Endothelial cell of umbilical vein (primary cell): Measurements from ENCODE around the gene FEN1. TPM values are rescaled to one million over a fixed set of nuclear protein-coding genes. Genes with fewer than 3 reads are reported as not detected.

Experiments used
- BruUV-seq: library from RNA; stranded (reverse); fragments of 400-500 nt; replicated peaks from 2 replicates; lab custom pipeline; 2021; lab: Mats Ljungman, UMichigan
- CTCF ChIA-PET: fragments of 300-600, 350-600 bp; sonication (Branson Sonifier 250); formaldehyde crosslinking; loops from one replicate; lab custom pipeline; 2021; ENCODE audit warnings: antibody characterized with exemption, inconsistent platforms; lab: Charles Lee
- POLR2A ChIA-PET: fragments of 300-600, 350-600 bp; sonication (Branson Sonifier 250); formaldehyde crosslinking; loops from one replicate; lab custom pipeline; 2021; ENCODE audit warnings: antibody characterized with exemption, inconsistent platforms; lab: Charles Lee
- DNase-seq: peaks from one replicate; pipeline ENCODE4 v3.0.0-alpha.2; 2011; ENCODE audit warnings: low read depth, low spot score
- FAIRE-seq: peaks from 2 replicates; lab custom pipeline; 2011; peaks lifted over from hg19 to GRCh38; lab: Jason Lieb, UNC
- H2AFZ ChIP-seq: 2 replicates; pipeline ENCODE4 v1.6.0; 2012; ENCODE audit warnings: low read depth, low read length, control low read depth, inconsistent platforms
- H3K27ac ChIP-seq: 2 replicates; pipeline ENCODE4 v1.5.1; 2011; ENCODE audit warnings: low read depth, mild to moderate bottlenecking, control low read depth, low read length, moderate library complexity; ENCODE audit not compliant: insufficient read depth
- H3K27me3 ChIP-seq, 2 experiments: 2 replicates each; pipeline versions ENCODE4 v1.6.0 to v1.6.1; 2011; ENCODE audit warnings: low read length in 2 of 2, mixed read lengths in 1 of 2; ENCODE audit not compliant: control insufficient read depth in 2 of 2, insufficient read depth in 2 of 2
- H3K36me3 ChIP-seq, 2 experiments: 2 replicates in 1 of 2; 3 replicates in 1 of 2; pipeline ENCODE4 v1.5.1; 2011; ENCODE audit warnings: low read length in 2 of 2, mild to moderate bottlenecking in 1 of 2, moderate library complexity in 1 of 2; ENCODE audit not compliant: control insufficient read depth in 2 of 2, insufficient read depth in 2 of 2; ENCODE audit errors: extremely low read depth in 1 of 2
- H3K4me1 ChIP-seq: 3 replicates; pipeline ENCODE4 v1.5.1; 2011; ENCODE audit warnings: mild to moderate bottlenecking, low read length; ENCODE audit not compliant: control insufficient read depth, insufficient read depth; ENCODE audit errors: extremely low read depth
- H3K4me2 ChIP-seq: 2 replicates; pipeline ENCODE4 v1.6.1; 2011; ENCODE audit warnings: low read length, control low read depth, mixed read lengths; ENCODE audit not compliant: insufficient read depth
- H3K4me3 ChIP-seq, 3 experiments: fragments of 200-600 bp in 1 of 3; sonication (generic), shearing (Covaris generic) in 1 of 3; replicated peaks in 1 of 3; 2 replicates each; pipeline ENCODE4 v1.5.1; 2011 to 2016; ENCODE audit warnings: control low read depth in 3 of 3, low read length in 3 of 3, mild to moderate bottlenecking in 2 of 3, inconsistent platforms in 1 of 3, low read depth in 1 of 3, moderate library complexity in 1 of 3; ENCODE audit not compliant: insufficient read depth in 1 of 3
- H3K79me2 ChIP-seq: 2 replicates; pipeline ENCODE4 v1.6.0; 2012; ENCODE audit warnings: low read length, inconsistent platforms; ENCODE audit not compliant: control insufficient read depth, insufficient read depth
- H3K9ac ChIP-seq: replicated peaks from 2 replicates; pipeline ENCODE3; 2011; ENCODE audit warnings: low read length, control low read depth; ENCODE audit not compliant: insufficient read depth; ENCODE audit errors: extremely low read depth
- H3K9me1 ChIP-seq: replicated peaks from 3 replicates; pipeline ENCODE4 v1.6.0; 2011; ENCODE audit warnings: mild to moderate bottlenecking, low read length; ENCODE audit not compliant: control insufficient read depth, insufficient read depth; ENCODE audit errors: extremely low read depth
- H3K9me3 ChIP-seq: replicated peaks from 2 replicates; pipeline ENCODE4 v1.5.1; 2012; ENCODE audit warnings: low read length, inconsistent platforms; ENCODE audit not compliant: control insufficient read depth, insufficient read depth
- H4K20me1 ChIP-seq: replicated peaks from 2 replicates; pipeline ENCODE3; 2011; ENCODE audit warnings: mild to moderate bottlenecking, low read length; ENCODE audit not compliant: control insufficient read depth, insufficient read depth; ENCODE audit errors: extremely low read depth
- EZH2 ChIP-seq: IDR thresholded peaks from 2 replicates; pipeline ENCODE4 v1.6.1; 2012; ENCODE audit warnings: borderline replicate concordance, low read depth, mild to moderate bottlenecking, moderate library complexity, low read length, inconsistent platforms; ENCODE audit not compliant: severe bottlenecking
- JUN ChIP-seq: IDR thresholded peaks from 2 replicates; pipeline ENCODE4 v1.6.1; 2011; ENCODE audit warnings: borderline replicate concordance, low read depth; ENCODE audit not compliant: insufficient read length, insufficient read depth
- MYC ChIP-seq: IDR thresholded peaks from one replicate; pipeline ENCODE4 v1.6.1; 2011; ENCODE audit warnings: mild to moderate bottlenecking, low read depth, low read length
- dilution Hi-C: fragments of 300-500 bp; cut with MboI; formaldehyde crosslinking; loops from one replicate; pipeline ENCODE4 v1.15.0; 2019; ENCODE audit warnings: low sequenced_read_pairs; ENCODE audit not compliant: extremely low pct_ligation_motif_present
- intact Hi-C: fragments of 100-400 bp; cut with micrococcal nuclease; formaldehyde crosslinking; loops from one replicate; pipeline ENCODE4 v1.10.0; 2022
- polyA plus RNA-seq, 4 experiments: library from polyadenylated mRNA; depleted of rRNA in 3 of 4; stranded (reverse) in 3 of 4; unstranded in 1 of 4; fragments of >200 nt; gene quantifications; 2 replicates each; pipeline versions ENCODE4 v1.2.1 to v1.2.3, GENCODE V29; 2011 to 2012; ENCODE audit warnings: missing spikeins in 1 of 4
- total RNA-seq: library from RNA; stranded (reverse); gene quantifications from 2 replicates; pipeline ENCODE4 v1.2.3, GENCODE V29; 2021
- TF ChIP-seq, protein P1 (sequence below): IDR thresholded peaks from 2 replicates; pipeline ENCODE4 v1.6.1; 2011; ENCODE audit not compliant: insufficient read depth, insufficient read length
- TF ChIP-seq, protein P2 (sequence below), 2 donors: IDR thresholded peaks; 1 replicate in 1 of 2; 2 replicates in 1 of 2; pipeline ENCODE4 v1.5.1; 2011; ENCODE audit warnings: low read length in 2 of 2, mild to moderate bottlenecking in 2 of 2, moderate library complexity in 2 of 2, control low read depth in 1 of 2, inconsistent platforms in 1 of 2, low read depth in 1 of 2; ENCODE audit not compliant: insufficient read depth in 1 of 2; ENCODE audit errors: extremely low read depth in 1 of 2

FEN1 gene
- total and polyA plus RNA-seq, 2 donors (not counting 3 experiments of a cell fraction or from before 2014, with no cell fraction given), result 29.3 to 60.5 TPM

DNA sequence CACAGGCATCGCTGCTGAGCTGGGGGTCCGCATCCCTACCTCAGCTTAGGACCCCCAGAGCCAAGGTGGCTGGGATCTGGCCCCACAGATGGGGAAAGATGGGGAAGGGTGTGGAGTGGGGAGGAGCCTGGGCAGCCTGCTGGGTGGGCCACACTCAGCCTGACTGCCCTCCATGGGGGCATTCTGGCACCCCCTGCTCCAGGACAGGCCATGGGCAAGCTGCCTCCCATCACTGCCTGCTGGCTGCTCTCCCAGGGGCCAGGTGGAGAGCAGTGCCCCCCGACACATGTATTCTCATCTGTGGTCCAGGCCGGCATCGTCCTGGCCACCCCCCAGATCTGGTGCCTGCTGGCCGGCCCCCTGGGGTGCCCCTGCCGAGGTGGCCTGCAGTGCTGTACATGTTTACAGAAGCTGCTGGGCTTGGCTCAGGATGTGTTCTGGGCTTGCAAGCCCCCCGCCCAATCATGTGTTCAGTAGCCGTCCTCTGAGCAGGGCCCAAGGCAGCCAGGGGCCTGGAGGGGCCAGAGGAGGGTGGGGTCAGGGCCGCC lies 48.0 kb upstream of the FEN1 start:
- no peak overlapping the region for H3K9ac ChIP-seq
- no peaks in the 10 kb centered on the region for H3K9me1 ChIP-seq
- dilution Hi-C loops (no loop called here), intact Hi-C loops (no loop called here)
- DNase-seq, result no peak
- no peak overlapping the region for H3K4me3 ChIP-seq
- no peaks in the 10 kb centered on the region for H3K36me3 ChIP-seq
- no peaks in the 10 kb centered on the region for H3K4me1 ChIP-seq
- H3K4me2 ChIP-seq, result no peak overlapping the region
- FAIRE-seq, result no peak
- H3K27ac ChIP-seq, result no peak overlapping the region
- H2AFZ ChIP-seq, result no peak overlapping the region
- CTCF ChIA-PET, result interaction anchor here (0.7 to 1.2 kb wide), 2 partner anchors 337 to 364 kb away, joined by 3 to 4 read pairs; no protein-coding TSS in a partner anchor
- TF ChIP-seq, protein P1, sequence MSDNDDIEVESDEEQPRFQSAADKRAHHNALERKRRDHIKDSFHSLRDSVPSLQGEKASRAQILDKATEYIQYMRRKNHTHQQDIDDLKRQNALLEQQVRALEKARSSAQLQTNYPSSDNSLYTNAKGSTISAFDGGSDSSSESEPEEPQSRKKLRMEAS, result no peak
- TF ChIP-seq MYC, result no peak
- TF ChIP-seq, protein P2, sequence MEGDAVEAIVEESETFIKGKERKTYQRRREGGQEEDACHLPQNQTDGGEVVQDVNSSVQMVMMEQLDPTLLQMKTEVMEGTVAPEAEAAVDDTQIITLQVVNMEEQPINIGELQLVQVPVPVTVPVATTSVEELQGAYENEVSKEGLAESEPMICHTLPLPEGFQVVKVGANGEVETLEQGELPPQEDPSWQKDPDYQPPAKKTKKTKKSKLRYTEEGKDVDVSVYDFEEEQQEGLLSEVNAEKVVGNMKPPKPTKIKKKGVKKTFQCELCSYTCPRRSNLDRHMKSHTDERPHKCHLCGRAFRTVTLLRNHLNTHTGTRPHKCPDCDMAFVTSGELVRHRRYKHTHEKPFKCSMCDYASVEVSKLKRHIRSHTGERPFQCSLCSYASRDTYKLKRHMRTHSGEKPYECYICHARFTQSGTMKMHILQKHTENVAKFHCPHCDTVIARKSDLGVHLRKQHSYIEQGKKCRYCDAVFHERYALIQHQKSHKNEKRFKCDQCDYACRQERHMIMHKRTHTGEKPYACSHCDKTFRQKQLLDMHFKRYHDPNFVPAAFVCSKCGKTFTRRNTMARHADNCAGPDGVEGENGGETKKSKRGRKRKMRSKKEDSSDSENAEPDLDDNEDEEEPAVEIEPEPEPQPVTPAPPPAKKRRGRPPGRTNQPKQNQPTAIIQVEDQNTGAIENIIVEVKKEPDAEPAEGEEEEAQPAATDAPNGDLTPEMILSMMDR (IDR thresholded peaks at IDR 0.05; ENCODE audit: extremely low read depth in 1 of 2, insufficient read depth in 1 of 2, low read depth in 1 of 2, low read length in 2 of 2), result no peak
- no peak for TF ChIP-seq EZH2
- no peak for TF ChIP-seq JUN
- no peaks in the 10 kb centered on the region for H4K20me1 ChIP-seq
- no peaks in the 10 kb centered on the region for H3K79me2 ChIP-seq
- H3K9me3 ChIP-seq, result no peaks in the 10 kb centered on the region
- no TSS peak for BruUV-seq
- POLR2A ChIA-PET, result no interaction called here
- no peaks in the 10 kb centered on the region for H3K27me3 ChIP-seq
